GM12878 (cell line): ENCODE measurements around the gene DEPDC1B. TPM values are rescaled to one million over a fixed set of nuclear protein-coding genes. Genes with fewer than 3 reads are reported as not detected.

ENCODE experiments used
- ATAC-seq: fragments of 200-7000 bp; cut with Tn5 transposase; 3 replicates; pipeline ENCODE4 v1.9.1; 2020; ENCODE audit warnings: mild to moderate bottlenecking, moderate library complexity
- BruUV-seq: library from RNA; stranded (reverse); fragments of 400-500 nt; replicated peaks from 2 replicates; lab custom pipeline; 2021; lab: Mats Ljungman, UMichigan
- CTCF ChIA-PET: fragments of 300-600 bp; sonication (Branson Sonifier 250); formaldehyde crosslinking; extraction: SDS; loops from one replicate; lab custom pipeline; 2021; ENCODE audit warnings: inconsistent platforms; lab: Yijun Ruan, JAX
- POLR2A ChIA-PET: fragments of 350-600 bp; formaldehyde crosslinking; extraction: SDS; loops from one replicate; lab custom pipeline; 2021; ENCODE audit warnings: inconsistent platforms; lab: Charles Lee
- RAD21 ChIA-PET: fragments of 300-600 bp; sonication (Branson Sonifier 250); formaldehyde crosslinking; loops from one replicate; lab custom pipeline; 2023; ENCODE audit warnings: antibody characterized with exemption; ENCODE audit not compliant: unreplicated experiment; lab: Charles Lee
- SMC1A ChIA-PET: fragments of 300-600 bp; sonication (Branson Sonifier 250); formaldehyde crosslinking; loops from one replicate; lab custom pipeline; 2023; ENCODE audit not compliant: unreplicated experiment, uncharacterized antibody; lab: Charles Lee
- DNase-seq: peaks from one replicate; pipeline ENCODE4 v3.0.0-alpha.2; 2011; ENCODE audit warnings: low read depth, low spot score
- FAIRE-seq: peaks from 3 replicates; lab custom pipeline; 2011; peaks lifted over from hg19 to GRCh38; lab: Jason Lieb, UNC
- H2AFZ ChIP-seq: 2 replicates; pipeline ENCODE4 v1.6.0; 2011; ENCODE audit warnings: low read depth, low read length, control low read depth; ENCODE audit not compliant: control insufficient read depth
- H3K27ac ChIP-seq: 2 replicates; pipeline ENCODE4 v1.5.1; 2011; ENCODE audit warnings: control low read depth; ENCODE audit not compliant: control insufficient read depth, insufficient read depth
- H3K27me3 ChIP-seq, 2 experiments: replicated peaks in 1 of 2; 2 replicates each; pipeline versions ENCODE4 v1.6.0 to v1.6.1; 2011; ENCODE audit warnings: low read length in 1 of 2; ENCODE audit not compliant: control insufficient read depth in 2 of 2, insufficient read depth in 2 of 2
- H3K36me3 ChIP-seq, 2 experiments: 2 replicates each; pipeline ENCODE4 v1.5.1; 2011; ENCODE audit warnings: low read length in 1 of 2; ENCODE audit not compliant: control insufficient read depth in 2 of 2, insufficient read depth in 2 of 2
- H3K4me1 ChIP-seq: 2 replicates; pipeline ENCODE4 v1.6.1; 2011; ENCODE audit warnings: mild to moderate bottlenecking, low read length, moderate library complexity, mixed read lengths; ENCODE audit not compliant: control insufficient read depth, insufficient read depth
- H3K4me2 ChIP-seq: 2 replicates; pipeline ENCODE4 v1.6.0; 2011; ENCODE audit warnings: control low read depth; ENCODE audit not compliant: control insufficient read depth, insufficient read depth
- H3K4me3 ChIP-seq: fragments of 200-600 bp; sonication (generic); 2 replicates; pipeline ENCODE4 v1.5.1; 2016
- H3K79me2 ChIP-seq: 2 replicates; pipeline ENCODE4 v1.6.0; 2011; ENCODE audit warnings: low read length; ENCODE audit not compliant: control insufficient read depth, insufficient read depth
- H3K9ac ChIP-seq: 2 replicates; pipeline ENCODE4 v1.8.0; 2011; ENCODE audit warnings: low read length, control low read depth, mixed read lengths; ENCODE audit not compliant: control insufficient read depth, insufficient read depth
- H3K9me3 ChIP-seq: replicated peaks from 3 replicates; pipeline ENCODE4 v1.5.1; 2011; ENCODE audit warnings: mild to moderate bottlenecking, low read length; ENCODE audit not compliant: control insufficient read depth, insufficient read depth
- H4K20me1 ChIP-seq: 2 replicates; pipeline ENCODE4 v1.6.0; 2011; ENCODE audit not compliant: control insufficient read depth, insufficient read depth
- BMI1 ChIP-seq: fragments of 450-650 bp; IDR thresholded peaks from 2 replicates; pipeline ENCODE4 v1.6.1; 2016; ENCODE audit warnings: mild to moderate bottlenecking, moderate library complexity, borderline replicate concordance
- HDAC2 ChIP-seq: fragments of 200-600 bp; sonication (generic); IDR thresholded peaks from 2 replicates; pipeline ENCODE4 v1.6.1; 2017
- KAT2A ChIP-seq: conservative IDR thresholded peaks from 2 replicates; pipeline ENCODE4 v1.6.1; 2011; ENCODE audit warnings: low read depth, low read length; ENCODE audit not compliant: control insufficient read depth
- YY1 ChIP-seq: IDR thresholded peaks from 2 replicates; pipeline ENCODE4 v1.6.1; 2011; ENCODE audit warnings: low read depth, mild to moderate bottlenecking, low read length
- in situ Hi-C: fragments of 300-500 bp; cut with MboI; formaldehyde crosslinking; loops from 9 replicates; pipeline ENCODE4 v1.14.3; 2018; ENCODE audit warnings: mixed read lengths
- intact Hi-C: fragments of 100-400 bp; cut with micrococcal nuclease; formaldehyde crosslinking; loops from one replicate; pipeline ENCODE4 v1.14.2; 2022; ENCODE audit not compliant: unreplicated experiment
- polyA plus RNA-seq, 11 experiments: library from polyadenylated mRNA; depleted of rRNA in 4 of 11; unstranded in 6 of 11; stranded (reverse) in 5 of 11; fragments of >200 nt; fragmentation: Nextera tagmentation in 4 of 11; fragmentation: Illumina TruSeq in 1 of 11; extraction: Ambion mirVana in 4 of 11; extraction: Trizol in 1 of 11; gene quantifications; 1 replicate in 1 of 11; 2 replicates in 10 of 11; pipeline versions ENCODE4 v1.2.1 to v1.2.3, GENCODE V29; 2011 to 2016; ENCODE audit warnings: inconsistent platforms in 2 of 11, missing spikeins in 2 of 11, low read depth in 1 of 11
- total RNA-seq, 4 experiments: library from RNA; depleted of rRNA in 3 of 4; stranded (reverse); fragments of >200 nt in 3 of 4; fragmentation: Illumina TruSeq in 1 of 4; extraction: Trizol in 1 of 4; gene quantifications; 2 replicates each; pipeline versions ENCODE4 v1.2.1 to v1.2.3, GENCODE V29; 2013 to 2021
- TF ChIP-seq, protein P1 (sequence below): fragments of 450-650 bp; IDR thresholded peaks from 2 replicates; pipeline ENCODE4 v1.6.1; 2016; ENCODE audit warnings: mild to moderate bottlenecking, moderate library complexity, borderline replicate concordance
- TF ChIP-seq, protein P2 (sequence below): IDR thresholded peaks from 2 replicates; pipeline ENCODE4 v1.6.1; 2011; ENCODE audit warnings: low read depth, low read length, improper control_type of control experiment, borderline replicate concordance
- TF ChIP-seq, protein P3 (sequence below), 3 experiments: IDR thresholded peaks in 2 of 3; conservative IDR thresholded peaks in 1 of 3; 2 replicates each; pipeline ENCODE4 v1.5.1; 2011; ENCODE audit warnings: low read depth in 3 of 3, low read length in 3 of 3, mild to moderate bottlenecking in 3 of 3, control low read depth in 2 of 3, moderate library complexity in 2 of 3, inconsistent platforms in 1 of 3, mixed read lengths in 1 of 3; ENCODE audit not compliant: control insufficient read depth in 2 of 3, insufficient read depth in 1 of 3; ENCODE audit errors: extremely low read depth in 1 of 3

The DEPDC1B gene
- total and polyA plus RNA-seq, 10 of the 15 experiments (the other 5 are each of a cell fraction or from before 2014, with no cell fraction given) = 29.7 to 56.5 (median 35.5) TPM

DNA sequence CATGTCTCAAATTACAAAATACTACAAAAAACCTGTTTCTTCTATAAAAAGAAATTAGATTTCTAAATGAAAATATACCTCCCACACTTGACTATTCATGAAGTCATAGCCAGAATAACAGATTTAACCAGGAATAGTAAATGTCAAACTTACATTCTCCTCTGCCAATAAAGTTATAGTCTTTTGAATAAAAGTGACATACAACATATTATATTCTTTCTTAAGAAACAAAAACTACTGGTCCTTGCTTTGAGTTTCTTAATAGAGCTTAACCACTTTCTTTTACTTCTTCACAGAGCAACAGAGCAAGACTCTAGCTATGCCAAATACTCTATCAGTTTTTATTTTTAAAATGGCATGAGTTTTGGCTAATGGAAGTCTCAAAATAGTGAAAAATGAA lies 61.7 kb downstream of the DEPDC1B start:
- in situ Hi-C loops = no loop called here
- intact Hi-C loops = no loop called here
- no peaks in the 10 kb centered on the region for H3K79me2 ChIP-seq
- H3K9ac ChIP-seq = no peak overlapping the region
- no peak overlapping the region for H3K27ac ChIP-seq
- TF ChIP-seq HDAC2 (no peak), YY1 (no peak), BMI1 (no peak), KAT2A (no peak)
- TF ChIP-seq, protein P1, sequence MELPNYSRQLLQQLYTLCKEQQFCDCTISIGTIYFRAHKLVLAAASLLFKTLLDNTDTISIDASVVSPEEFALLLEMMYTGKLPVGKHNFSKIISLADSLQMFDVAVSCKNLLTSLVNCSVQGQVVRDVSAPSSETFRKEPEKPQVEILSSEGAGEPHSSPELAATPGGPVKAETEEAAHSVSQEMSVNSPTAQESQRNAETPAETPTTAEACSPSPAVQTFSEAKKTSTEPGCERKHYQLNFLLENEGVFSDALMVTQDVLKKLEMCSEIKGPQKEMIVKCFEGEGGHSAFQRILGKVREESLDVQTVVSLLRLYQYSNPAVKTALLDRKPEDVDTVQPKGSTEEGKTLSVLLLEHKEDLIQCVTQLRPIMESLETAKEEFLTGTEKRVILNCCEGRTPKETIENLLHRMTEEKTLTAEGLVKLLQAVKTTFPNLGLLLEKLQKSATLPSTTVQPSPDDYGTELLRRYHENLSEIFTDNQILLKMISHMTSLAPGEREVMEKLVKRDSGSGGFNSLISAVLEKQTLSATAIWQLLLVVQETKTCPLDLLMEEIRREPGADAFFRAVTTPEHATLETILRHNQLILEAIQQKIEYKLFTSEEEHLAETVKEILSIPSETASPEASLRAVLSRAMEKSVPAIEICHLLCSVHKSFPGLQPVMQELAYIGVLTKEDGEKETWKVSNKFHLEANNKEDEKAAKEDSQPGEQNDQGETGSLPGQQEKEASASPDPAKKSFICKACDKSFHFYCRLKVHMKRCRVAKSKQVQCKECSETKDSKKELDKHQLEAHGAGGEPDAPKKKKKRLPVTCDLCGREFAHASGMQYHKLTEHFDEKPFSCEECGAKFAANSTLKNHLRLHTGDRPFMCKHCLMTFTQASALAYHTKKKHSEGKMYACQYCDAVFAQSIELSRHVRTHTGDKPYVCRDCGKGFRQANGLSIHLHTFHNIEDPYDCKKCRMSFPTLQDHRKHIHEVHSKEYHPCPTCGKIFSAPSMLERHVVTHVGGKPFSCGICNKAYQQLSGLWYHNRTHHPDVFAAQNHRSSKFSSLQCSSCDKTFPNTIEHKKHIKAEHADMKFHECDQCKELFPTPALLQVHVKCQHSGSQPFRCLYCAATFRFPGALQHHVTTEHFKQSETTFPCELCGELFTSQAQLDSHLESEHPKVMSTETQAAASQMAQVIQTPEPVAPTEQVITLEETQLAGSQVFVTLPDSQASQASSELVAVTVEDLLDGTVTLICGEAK = peak; percentile 54; the same call in 1 of the 2 replicates
- TF ChIP-seq, protein P2, sequence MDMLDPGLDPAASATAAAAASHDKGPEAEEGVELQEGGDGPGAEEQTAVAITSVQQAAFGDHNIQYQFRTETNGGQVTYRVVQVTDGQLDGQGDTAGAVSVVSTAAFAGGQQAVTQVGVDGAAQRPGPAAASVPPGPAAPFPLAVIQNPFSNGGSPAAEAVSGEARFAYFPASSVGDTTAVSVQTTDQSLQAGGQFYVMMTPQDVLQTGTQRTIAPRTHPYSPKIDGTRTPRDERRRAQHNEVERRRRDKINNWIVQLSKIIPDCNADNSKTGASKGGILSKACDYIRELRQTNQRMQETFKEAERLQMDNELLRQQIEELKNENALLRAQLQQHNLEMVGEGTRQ = no peak
- TF ChIP-seq, protein P3, sequence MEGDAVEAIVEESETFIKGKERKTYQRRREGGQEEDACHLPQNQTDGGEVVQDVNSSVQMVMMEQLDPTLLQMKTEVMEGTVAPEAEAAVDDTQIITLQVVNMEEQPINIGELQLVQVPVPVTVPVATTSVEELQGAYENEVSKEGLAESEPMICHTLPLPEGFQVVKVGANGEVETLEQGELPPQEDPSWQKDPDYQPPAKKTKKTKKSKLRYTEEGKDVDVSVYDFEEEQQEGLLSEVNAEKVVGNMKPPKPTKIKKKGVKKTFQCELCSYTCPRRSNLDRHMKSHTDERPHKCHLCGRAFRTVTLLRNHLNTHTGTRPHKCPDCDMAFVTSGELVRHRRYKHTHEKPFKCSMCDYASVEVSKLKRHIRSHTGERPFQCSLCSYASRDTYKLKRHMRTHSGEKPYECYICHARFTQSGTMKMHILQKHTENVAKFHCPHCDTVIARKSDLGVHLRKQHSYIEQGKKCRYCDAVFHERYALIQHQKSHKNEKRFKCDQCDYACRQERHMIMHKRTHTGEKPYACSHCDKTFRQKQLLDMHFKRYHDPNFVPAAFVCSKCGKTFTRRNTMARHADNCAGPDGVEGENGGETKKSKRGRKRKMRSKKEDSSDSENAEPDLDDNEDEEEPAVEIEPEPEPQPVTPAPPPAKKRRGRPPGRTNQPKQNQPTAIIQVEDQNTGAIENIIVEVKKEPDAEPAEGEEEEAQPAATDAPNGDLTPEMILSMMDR (IDR thresholded peaks at IDR 0.05 in 2 of 3, conservative IDR thresholded peaks at IDR 0.05 in 1 of 3; ENCODE audit: control insufficient read depth in 2 of 3, extremely low read depth in 1 of 3, insufficient read depth in 1 of 3, low read depth in 3 of 3, low read length in 3 of 3) = no peak
- no peaks in the 10 kb centered on the region for H3K27me3 ChIP-seq
- H3K4me1 ChIP-seq = no peaks in the 10 kb centered on the region
- ATAC-seq = no peak
- H3K9me3 ChIP-seq = no peaks in the 10 kb centered on the region
- DNase-seq = no peak
- BruUV-seq = no TSS peak
- POLR2A ChIA-PET = no interaction called here
- SMC1A ChIA-PET = interaction anchor here (0.8 kb wide), 1 partner anchor 1047 kb away, joined by 3 read pairs; no protein-coding TSS in a partner anchor
- no peak overlapping the region for H3K4me3 ChIP-seq
- no peaks in the 10 kb centered on the region for H4K20me1 ChIP-seq
- CTCF ChIA-PET = interaction anchor here (1.2 kb wide), 1 partner anchor 11 kb away, joined by 3 read pairs; no protein-coding TSS in a partner anchor
- no peak overlapping the region for H3K4me2 ChIP-seq
- no peak for FAIRE-seq
- H2AFZ ChIP-seq = no peak overlapping the region
- peaks cover 0 to 4% of the 10 kb centered on the region in 2 experiments; a peak in 2 of 4 replicates for H3K36me3 ChIP-seq
- RAD21 ChIA-PET = no interaction called here
